HAP-1 (cell line): ENCODE measurements around the gene MUC5B.
"Not testable (repeated sequence)": the region's sequence is repeated elsewhere in the genome, so short reads cannot be mapped to it uniquely, and the experiment has no call there.

Experiments
- DNase-seq, 2 experiments: peaks; one replicate each; pipeline ENCODE4 v3.0.0-alpha.2; 2016 to 2020; ENCODE audit warnings: low spot score in 2 of 2
- H3K27me3 ChIP-seq: fragments of 250-450 bp; sonication (Bioruptor Pico); 2 replicates; pipeline ENCODE4 v1.5.1; 2020; ENCODE audit warnings: low read depth, mild to moderate bottlenecking, moderate library complexity
- H3K36me3 ChIP-seq: fragments of 250-450 bp; sonication (Bioruptor Pico); replicated peaks from 2 replicates; pipeline ENCODE4 v1.5.1; 2020; ENCODE audit warnings: mild to moderate bottlenecking
- H3K4me1 ChIP-seq: fragments of 250-450 bp; sonication (Bioruptor Pico); 2 replicates; pipeline ENCODE4 v1.5.1; 2020; ENCODE audit warnings: mild to moderate bottlenecking
- H3K4me3 ChIP-seq: fragments of 250-450 bp; sonication (Bioruptor Pico); 2 replicates; pipeline ENCODE4 v1.5.1; 2020; ENCODE audit warnings: mild to moderate bottlenecking, moderate library complexity
- H3K9me3 ChIP-seq: fragments of 250-450 bp; sonication (Bioruptor Pico); 2 replicates; pipeline ENCODE4 v1.5.1; 2020; ENCODE audit warnings: mild to moderate bottlenecking, moderate library complexity
- in situ Hi-C: fragments of 300-500 bp; cut with MboI; formaldehyde crosslinking; loops from 3 replicates; pipeline ENCODE4 v1.14.3; 2020; ENCODE audit warnings: low sequenced_read_pairs, inconsistent platforms, mixed read lengths

Gene MUC5B

DNA sequence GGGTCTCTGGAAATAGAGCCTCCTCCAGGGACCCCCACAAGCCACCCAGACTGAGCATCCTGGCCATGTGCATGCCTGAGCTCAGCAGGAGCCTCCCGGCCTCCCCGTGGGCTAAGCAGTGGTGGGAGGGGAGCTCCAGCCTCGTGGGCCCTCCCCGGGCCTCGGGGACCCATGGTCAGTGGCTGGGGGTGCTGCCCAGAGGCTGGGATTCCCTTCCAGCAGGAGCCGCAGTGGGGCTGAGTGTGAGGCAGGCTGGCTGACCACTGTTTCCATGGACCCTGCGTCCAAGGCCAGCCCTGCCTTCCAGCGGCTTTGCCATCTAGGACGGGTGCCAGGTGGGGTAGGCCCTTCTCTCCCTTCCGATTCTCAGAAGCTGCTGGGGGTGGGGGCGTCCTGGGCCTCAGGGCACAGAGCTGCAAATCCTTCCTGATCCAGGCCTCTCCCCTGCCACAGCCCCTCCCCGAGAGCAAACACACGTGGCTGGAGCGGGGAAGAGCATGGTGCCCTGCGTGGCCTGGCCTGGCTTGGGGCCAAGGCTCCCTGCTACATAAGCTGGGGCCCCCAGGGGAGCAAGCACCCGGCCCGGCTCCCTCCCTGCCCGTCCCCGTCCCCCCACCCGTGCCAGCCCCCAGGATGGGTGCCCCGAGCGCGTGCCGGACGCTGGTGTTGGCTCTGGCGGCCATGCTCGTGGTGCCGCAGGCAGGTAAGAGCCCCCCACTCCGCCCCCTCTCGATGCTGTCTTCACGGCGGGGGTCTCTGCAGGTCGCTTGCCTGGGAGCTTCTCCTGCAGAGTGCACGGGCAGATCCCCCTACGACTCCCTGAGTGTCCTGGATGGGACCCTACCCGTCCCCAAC, at the start of gene MUC5B:
Gene MUC5B, plus strand, starts transcription at position 576 of the 855 bp plus-strand sequence. Its CDS starts 58 bp downstream, at position 634.
- DNase-seq = peak in 1 of 2 experiments; percentile 7
- Histone ChIP-seq H3K36me3 (no peaks in the 10 kb centered on the region), H3K9me3 (no peaks in the 10 kb centered on the region), H3K4me1 (no peaks in the 10 kb centered on the region), H3K4me3 (no peak within 1 kb of the TSS), H3K27me3 (peaks cover 22% of the 10 kb centered on the region; the same call in 1 of the 2 replicates)
- in situ Hi-C loops = no loop called here

GRCh38 chr11:1173396-1173795, 49.5 kb upstream of the MUC5B start:
- in situ Hi-C loops, DNase-seq, H3K4me3 ChIP-seq, H3K4me1 ChIP-seq, H3K9me3 ChIP-seq, H3K36me3 ChIP-seq, H3K27me3 ChIP-seq: not testable (repeated sequence)

DNA sequence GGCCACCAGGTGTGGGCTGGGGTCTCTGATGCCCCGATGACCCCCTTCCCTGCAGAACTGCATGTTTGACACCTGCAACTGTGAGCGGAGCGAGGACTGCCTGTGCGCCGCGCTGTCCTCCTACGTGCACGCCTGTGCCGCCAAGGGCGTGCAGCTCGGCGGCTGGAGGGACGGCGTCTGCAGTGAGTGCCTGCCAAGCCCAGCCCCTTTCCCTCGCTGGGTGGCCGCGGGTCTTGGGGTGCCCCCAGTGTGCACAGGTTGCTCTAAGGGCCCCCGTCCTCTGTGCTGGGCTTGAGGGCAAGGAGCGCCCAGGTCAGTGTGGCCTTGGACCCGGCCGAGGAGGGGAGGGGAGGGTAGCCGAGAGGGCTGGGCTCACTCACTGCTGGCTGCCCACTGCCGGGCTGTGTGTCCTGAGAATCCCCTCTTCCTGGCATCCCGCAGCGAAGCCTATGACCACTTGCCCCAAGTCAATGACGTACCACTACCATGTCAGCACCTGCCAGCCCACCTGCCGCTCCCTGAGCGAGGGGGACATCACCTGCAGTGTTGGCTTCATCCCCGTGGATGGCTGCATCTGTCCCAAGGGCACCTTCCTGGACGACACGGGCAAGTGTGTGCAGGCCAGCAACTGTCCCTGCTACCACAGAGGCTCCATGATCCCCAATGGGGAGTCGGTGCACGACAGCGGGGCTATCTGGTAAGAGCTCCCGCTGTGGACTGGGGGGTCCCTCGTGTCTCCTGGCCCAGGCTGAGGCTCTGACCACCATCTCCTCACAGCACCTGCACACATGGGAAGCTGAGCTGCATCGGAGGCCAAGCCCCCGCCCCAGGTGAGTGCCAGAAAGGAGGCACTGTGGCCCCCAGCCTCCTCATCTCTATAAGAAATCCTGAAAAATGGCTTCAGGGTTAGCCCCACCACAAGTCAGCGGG, 48.2 kb upstream of the MUC5B start:
- in situ Hi-C loops = no loop called here
- DNase-seq = no peak
- Histone ChIP-seq H3K9me3 (no peaks in the 10 kb centered on the region), H3K4me1 (no peaks in the 10 kb centered on the region), H3K27me3 (no peaks in the 10 kb centered on the region), H3K4me3 (no peak overlapping the region), H3K36me3 (no peaks in the 10 kb centered on the region)

GRCh38 chr11:1175461-1176223, 47.2 kb upstream of the MUC5B start:
- in situ Hi-C loops = no loop called here
- H3K36me3 ChIP-seq = no peaks in the 10 kb centered on the region
- no peaks in the 10 kb centered on the region for H3K4me1 ChIP-seq
- H3K4me3 ChIP-seq = no peak overlapping the region
- no peaks in the 10 kb centered on the region for H3K27me3 ChIP-seq
- no peak for DNase-seq
- H3K9me3 ChIP-seq = no peaks in the 10 kb centered on the region

DNA sequence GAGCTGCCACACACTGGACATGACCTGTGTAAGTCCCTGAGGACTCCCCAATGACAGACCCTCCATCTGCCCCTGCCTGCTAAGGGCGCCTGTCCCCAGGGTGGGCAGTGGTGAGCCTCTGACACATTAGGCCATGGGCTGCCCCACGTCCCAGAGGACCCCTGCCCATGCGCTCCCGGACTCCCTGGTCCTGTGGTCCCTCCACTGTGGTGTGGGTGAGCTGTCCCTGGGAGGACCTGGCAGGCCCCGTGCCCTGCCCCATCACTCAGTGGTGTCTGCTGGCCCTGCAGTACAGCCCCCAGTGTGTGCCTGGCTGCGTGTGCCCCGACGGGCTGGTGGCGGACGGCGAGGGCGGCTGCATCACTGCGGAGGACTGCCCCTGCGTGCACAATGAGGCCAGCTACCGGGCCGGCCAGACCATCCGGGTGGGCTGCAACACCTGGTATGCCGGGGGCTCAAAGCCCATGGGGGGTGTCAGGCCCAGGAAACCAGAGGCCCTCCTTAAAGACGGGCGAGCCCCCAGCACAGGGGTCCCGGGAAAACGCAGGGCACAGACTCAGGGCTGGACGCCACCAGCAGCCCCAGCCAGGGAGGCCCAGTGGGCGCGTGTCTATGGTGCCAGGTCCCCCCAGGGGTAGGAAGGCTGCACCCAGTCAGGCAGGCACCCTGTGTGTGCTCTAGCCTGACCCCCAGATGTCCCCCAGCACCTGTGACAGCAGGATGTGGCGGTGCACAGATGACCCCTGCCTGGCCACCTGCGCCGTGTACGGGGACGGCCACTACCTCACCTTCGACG, 46.4 kb upstream of the MUC5B start:
- Histone ChIP-seq H3K4me1 (no peaks in the 10 kb centered on the region), H3K36me3 (no peaks in the 10 kb centered on the region), H3K9me3 (no peaks in the 10 kb centered on the region), H3K27me3 (no peaks in the 10 kb centered on the region), H3K4me3 (no peak overlapping the region)
- DNase-seq = no peak
- in situ Hi-C loops = no loop called here

DNA sequence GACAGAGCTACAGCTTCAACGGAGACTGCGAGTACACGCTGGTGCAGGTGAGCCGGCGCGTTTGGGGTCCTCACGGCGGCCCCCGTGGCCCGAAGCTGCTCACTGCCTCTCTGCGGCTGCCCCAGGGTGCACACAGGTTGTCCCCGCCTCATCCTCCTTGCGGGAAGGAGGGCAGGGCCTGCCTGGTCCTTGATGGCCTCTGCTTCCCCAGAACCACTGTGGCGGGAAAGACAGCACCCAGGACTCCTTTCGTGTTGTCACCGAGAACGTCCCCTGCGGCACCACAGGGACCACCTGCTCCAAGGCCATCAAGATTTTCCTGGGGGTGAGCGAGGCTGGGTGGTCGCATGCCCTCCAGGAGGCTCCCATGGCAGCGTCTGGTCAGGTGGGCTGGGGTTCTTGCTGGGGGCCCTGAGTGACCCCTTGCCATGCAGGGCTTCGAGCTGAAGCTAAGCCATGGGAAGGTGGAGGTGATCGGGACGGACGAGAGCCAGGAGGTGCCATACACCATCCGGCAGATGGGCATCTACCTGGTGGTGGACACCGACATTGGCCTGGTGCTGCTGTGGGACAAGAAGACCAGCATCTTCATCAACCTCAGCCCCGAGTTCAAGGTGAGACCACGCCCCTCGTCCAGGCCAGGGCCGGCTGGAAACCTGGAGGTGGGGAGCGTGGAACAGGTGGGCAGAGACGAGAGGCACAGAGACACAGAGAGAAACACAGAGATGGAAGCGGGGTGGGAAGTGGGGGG, 45.7 kb upstream of the MUC5B start:
- no peaks in the 10 kb centered on the region for H3K4me1 ChIP-seq
- in situ Hi-C loops = no loop called here

DNA sequence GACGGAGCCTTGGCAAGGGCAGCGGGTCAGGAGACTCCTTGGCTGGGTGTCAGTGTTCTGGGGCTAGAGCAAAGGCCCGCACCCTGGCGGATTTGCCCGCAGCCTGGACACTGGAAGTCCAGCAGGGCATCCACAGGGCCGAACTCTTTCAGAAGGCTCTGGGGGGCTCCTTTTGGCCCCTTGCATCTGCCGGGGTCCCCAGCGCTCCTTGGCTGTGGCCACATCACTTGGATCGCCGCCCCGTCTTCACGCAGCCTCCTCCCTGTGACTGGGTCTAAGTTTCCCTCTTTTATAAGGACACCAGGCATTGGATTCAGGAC, 45.1 kb upstream of the MUC5B start:
- 0 out of 2 replicates have a peak, but pooled peaks cover 3% of the 10 kb centered on the region for H3K27me3 ChIP-seq
- no peak for DNase-seq
- H3K36me3 ChIP-seq = no peaks in the 10 kb centered on the region
- in situ Hi-C loops = no loop called here
- no peaks in the 10 kb centered on the region for H3K9me3 ChIP-seq
- no peaks in the 10 kb centered on the region for H3K4me1 ChIP-seq
- H3K4me3 ChIP-seq = no peak overlapping the region

More for the DNA sequence above, 45.7 kb upstream of the MUC5B start:
- 0 out of 2 replicates have a peak, but pooled peaks cover 3% of the 10 kb centered on the region for H3K27me3 ChIP-seq
- no peak overlapping the region for H3K4me3 ChIP-seq
- H3K9me3 ChIP-seq = no peaks in the 10 kb centered on the region
- no peaks in the 10 kb centered on the region for H3K36me3 ChIP-seq
- DNase-seq = no peak

DNA sequence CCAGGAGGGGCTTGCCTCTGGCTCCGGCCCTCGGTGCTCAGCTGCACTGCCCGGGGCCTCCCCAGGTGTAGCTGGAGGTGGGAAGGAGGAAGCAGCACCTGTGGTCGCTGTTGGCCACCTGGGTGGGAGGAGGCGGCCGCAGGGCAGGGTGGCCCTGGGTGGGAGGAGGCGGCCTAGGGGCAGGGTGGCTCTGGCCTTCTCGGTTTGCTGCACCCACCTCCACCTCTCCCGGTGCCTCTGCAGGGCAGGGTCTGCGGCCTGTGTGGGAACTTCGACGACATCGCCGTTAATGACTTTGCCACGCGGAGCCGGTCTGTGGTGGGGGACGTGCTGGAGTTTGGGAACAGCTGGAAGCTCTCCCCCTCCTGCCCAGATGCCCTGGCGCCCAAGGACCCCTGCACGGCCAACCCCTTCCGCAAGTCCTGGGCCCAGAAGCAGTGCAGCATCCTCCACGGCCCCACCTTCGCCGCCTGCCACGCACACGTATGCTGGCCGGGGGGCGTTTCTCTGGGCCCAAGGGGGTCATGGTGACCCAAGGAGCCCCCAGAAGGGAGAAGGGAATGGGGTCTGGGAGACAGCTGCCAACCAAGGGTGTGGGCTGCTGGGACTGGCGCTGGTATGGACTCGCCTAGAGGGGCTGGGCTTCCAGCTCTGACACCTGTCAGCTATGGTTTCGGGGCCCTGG, 44.5 kb upstream of the MUC5B start:
- no peaks in the 10 kb centered on the region for H3K9me3 ChIP-seq
- in situ Hi-C loops = no loop called here
- H3K27me3 ChIP-seq = 0 out of 2 replicates have a peak, but pooled peaks cover 3% of the 10 kb centered on the region
- H3K4me3 ChIP-seq = no peak overlapping the region
- no peak for DNase-seq
- no peaks in the 10 kb centered on the region for H3K4me1 ChIP-seq
- H3K36me3 ChIP-seq = no peaks in the 10 kb centered on the region

- 0 out of 2 replicates have a peak, but pooled peaks cover 3% of the 10 kb centered on the region for H3K27me3 ChIP-seq
- H3K9me3 ChIP-seq = no peaks in the 10 kb centered on the region
- in situ Hi-C loops = no loop called here
- H3K4me1 ChIP-seq = no peaks in the 10 kb centered on the region
- no peak for DNase-seq
- H3K36me3 ChIP-seq = no peaks in the 10 kb centered on the region
- no peak overlapping the region for H3K4me3 ChIP-seq
Measured at GRCh38 chr11:1178906-1179305, 44.0 kb upstream of the MUC5B start.

- DNase-seq = no peak
- in situ Hi-C loops = no loop called here
- Histone ChIP-seq H3K4me3 (no peak overlapping the region), H3K27me3 (0 out of 2 replicates have a peak, but pooled peaks cover 3% of the 10 kb centered on the region), H3K9me3 (no peaks in the 10 kb centered on the region), H3K36me3 (no peaks in the 10 kb centered on the region), H3K4me1 (no peaks in the 10 kb centered on the region)
Measured at GRCh38 chr11:1179641-1180040, 43.2 kb upstream of the MUC5B start.

DNA sequence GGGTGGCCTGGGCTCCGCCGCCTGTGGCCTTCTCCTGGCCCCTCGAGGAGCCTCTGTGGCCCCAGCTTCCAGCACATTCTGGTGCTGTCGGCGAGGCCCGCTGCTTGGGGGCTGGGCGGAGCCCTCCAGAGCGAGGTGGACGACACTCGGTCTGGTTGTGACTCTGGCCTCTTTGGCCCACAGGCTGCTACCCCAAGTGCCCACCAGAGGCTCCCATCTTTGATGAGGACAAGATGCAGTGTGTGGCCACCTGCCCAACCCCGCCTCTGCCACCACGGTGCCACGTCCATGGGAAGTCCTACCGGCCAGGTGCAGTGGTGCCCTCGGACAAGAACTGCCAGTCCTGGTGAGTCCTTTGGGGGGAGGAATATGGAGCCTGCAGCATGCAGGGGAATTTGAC, 42.7 kb upstream of the MUC5B start:
- H3K36me3 ChIP-seq = no peaks in the 10 kb centered on the region
- in situ Hi-C loops = no loop called here
- no peak for DNase-seq

GRCh38 chr11:1180947-1181391, 41.9 kb upstream of the MUC5B start:
- H3K9me3 ChIP-seq = no peaks in the 10 kb centered on the region
- H3K4me1 ChIP-seq = no peaks in the 10 kb centered on the region
- no peak overlapping the region for H3K4me3 ChIP-seq
- DNase-seq = no peak
- H3K36me3 ChIP-seq = no peaks in the 10 kb centered on the region
- H3K27me3 ChIP-seq = 0 out of 2 replicates have a peak, but pooled peaks cover 3% of the 10 kb centered on the region
- in situ Hi-C loops = no loop called here

More for the DNA sequence above, 42.7 kb upstream of the MUC5B start:
- H3K9me3 ChIP-seq = no peaks in the 10 kb centered on the region
- no peaks in the 10 kb centered on the region for H3K4me1 ChIP-seq
- H3K27me3 ChIP-seq = 0 out of 2 replicates have a peak, but pooled peaks cover 3% of the 10 kb centered on the region
- no peak overlapping the region for H3K4me3 ChIP-seq
